ENCODE data around the gene MYZAP.

GRCh38 chr15:57575363-57575762 lies 16.3 kb upstream of the MYZAP start:
- TF ChIP-seq CTCF (optimal IDR thresholded peaks at IDR 0.05 in 1 of 3, IDR thresholded peaks at IDR 0.05 in 1 of 3, conservative IDR thresholded peaks at IDR 0.05 in 1 of 3; ENCODE audit: extremely low read depth in 1 of 3, insufficient read depth in 2 of 3, low read length in 3 of 3) (no peak), EZH2 (IDR thresholded peaks at IDR 0.05; ENCODE audit: low read length) (no peak)
